Effector memory CD4-positive, alpha-beta T cell (primary cell): Measurements from ENCODE around the gene TBC1D3B.
"Not testable (repeated sequence)": the region's sequence is repeated elsewhere in the genome, so short reads cannot be mapped to it uniquely, and the experiment has no call there.

Experiments used
- DNase-seq, 3 donors: peaks; one replicate each; pipeline ENCODE4 v3.0.0-alpha.2; 2020
- H3K27ac ChIP-seq: 2 replicates; pipeline ENCODE4 v1.7.0; 2013; ENCODE audit warnings: mild to moderate bottlenecking, low read length, moderate library complexity; ENCODE audit not compliant: insufficient read depth, poor library complexity, severe bottlenecking
- H3K27me3 ChIP-seq: replicated peaks from 2 replicates; pipeline ENCODE4 v1.7.0; 2013; ENCODE audit warnings: mild to moderate bottlenecking, low read length; ENCODE audit not compliant: insufficient read depth, control insufficient read depth, poor library complexity, severe bottlenecking
- H3K36me3 ChIP-seq: 2 replicates; pipeline ENCODE4 v1.7.0; 2013; ENCODE audit warnings: mild to moderate bottlenecking, low read length, moderate library complexity; ENCODE audit not compliant: control insufficient read depth, insufficient read depth
- H3K4me1 ChIP-seq: 2 replicates; pipeline ENCODE4 v1.7.0; 2013; ENCODE audit warnings: low read length, mild to moderate bottlenecking; ENCODE audit not compliant: control insufficient read depth, insufficient read depth, poor library complexity, severe bottlenecking
- H3K4me3 ChIP-seq: 2 replicates; pipeline ENCODE4 v1.7.0; 2013; ENCODE audit warnings: low read length, low read depth, mild to moderate bottlenecking; ENCODE audit not compliant: insufficient read depth, poor library complexity, severe bottlenecking
- H3K9me3 ChIP-seq: 2 replicates; pipeline ENCODE4 v1.7.0; 2013; ENCODE audit warnings: mild to moderate bottlenecking, low read length, moderate library complexity; ENCODE audit not compliant: control insufficient read depth

The TBC1D3B gene

GRCh38 chr17:36181446-36182175 is 5.2 kb upstream of the TBC1D3B start:
- peaks cover 16% of the 10 kb centered on the region for H3K27me3 ChIP-seq
- not testable (repeated sequence) for H3K4me3 ChIP-seq, H3K27ac ChIP-seq, H3K36me3 ChIP-seq, H3K4me1 ChIP-seq, DNase-seq, H3K9me3 ChIP-seq

DNA sequence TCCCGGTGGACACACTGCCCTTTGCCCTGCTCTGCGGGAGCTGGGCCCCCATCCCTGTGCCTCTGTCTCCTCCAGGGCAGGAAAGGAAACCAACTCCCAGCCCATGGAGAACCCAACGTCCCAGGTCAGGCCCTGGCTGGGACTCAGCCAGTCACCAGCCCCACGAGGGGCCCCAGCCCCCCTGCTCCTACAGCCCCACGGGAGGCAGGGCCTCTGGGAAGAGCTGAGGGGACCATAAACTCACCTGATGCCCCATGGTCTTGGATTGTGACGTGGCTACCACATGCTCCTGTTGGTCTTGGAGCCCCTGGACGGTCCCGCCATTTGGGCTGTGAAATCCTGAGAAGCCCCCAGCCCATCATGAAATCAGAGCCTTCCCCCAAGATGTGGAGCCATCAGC is 7.6 kb downstream of the TBC1D3B start:
- not testable (repeated sequence) for H3K27ac ChIP-seq, H3K36me3 ChIP-seq, H3K4me1 ChIP-seq, DNase-seq, H3K9me3 ChIP-seq, H3K27me3 ChIP-seq, H3K4me3 ChIP-seq

DNA sequence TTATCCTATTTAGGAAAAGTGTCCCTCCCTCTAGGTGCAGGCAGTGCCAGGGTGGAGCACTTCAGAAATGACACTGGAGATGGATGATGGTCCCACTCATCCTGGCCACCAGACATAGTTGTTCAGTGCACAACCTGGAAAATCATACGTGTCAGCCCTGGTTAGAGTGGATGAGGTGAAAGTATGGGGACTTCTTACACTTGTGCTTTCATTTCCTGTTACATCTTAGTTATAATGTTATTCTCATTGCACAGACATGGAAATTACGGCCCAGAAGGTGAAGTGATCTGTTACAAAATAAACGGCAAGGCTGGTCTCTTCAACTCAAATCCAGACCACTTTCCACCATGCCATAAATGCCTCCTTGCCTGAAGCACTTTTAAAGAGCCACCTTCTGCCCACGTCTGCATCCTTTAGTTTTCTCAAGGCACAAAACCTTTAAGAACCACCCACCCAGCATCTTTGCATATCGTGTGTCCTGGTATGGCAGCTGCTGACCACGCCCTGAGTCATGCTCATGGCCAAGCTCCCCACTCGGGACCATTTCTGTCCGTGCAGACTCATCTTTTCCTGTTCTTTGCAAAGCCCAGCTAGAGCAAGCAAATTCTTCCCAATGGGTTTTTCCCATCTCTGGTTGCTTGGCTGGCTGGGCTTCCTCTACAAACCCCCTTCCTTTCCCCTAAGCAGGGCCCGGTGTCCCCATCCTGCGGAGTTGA is 22.4 kb downstream of the TBC1D3B start:
- Histone ChIP-seq H3K27ac (no peak overlapping the region), H3K9me3 (no peaks in the 10 kb centered on the region), H3K27me3 (no peaks in the 10 kb centered on the region), H3K36me3 (no peaks in the 10 kb centered on the region), H3K4me1 (no peaks in the 10 kb centered on the region), H3K4me3 (no peak overlapping the region)
- DNase-seq = no peak

DNA sequence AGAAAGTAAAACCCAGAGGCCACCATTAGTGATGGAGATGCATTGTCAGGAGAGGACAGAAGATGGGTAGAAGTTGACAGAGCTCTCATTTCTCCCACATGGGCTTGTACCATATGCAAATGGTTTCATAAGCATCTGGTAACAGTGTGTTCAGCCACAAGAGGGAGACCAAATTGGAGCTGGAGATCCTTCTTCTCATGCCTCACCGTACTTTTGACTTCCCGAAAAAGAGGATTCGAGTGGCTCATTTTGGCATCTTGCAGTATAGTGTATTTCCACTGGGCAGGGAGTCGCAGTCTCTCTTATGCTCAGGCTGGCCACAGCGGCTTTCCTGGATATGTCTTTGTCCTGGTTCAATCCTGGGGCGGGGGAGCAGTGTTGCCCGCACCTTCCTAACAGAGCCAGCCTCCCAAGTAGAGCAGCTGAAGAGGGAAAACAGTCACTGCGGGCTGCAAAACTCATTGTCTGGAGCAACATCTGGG is 23.8 kb downstream of the TBC1D3B start:
- no peak overlapping the region for H3K4me3 ChIP-seq
- H3K36me3 ChIP-seq = no peaks in the 10 kb centered on the region
- no peaks in the 10 kb centered on the region for H3K4me1 ChIP-seq
- no peaks in the 10 kb centered on the region for H3K27me3 ChIP-seq
- DNase-seq = no peak
- H3K9me3 ChIP-seq = no peaks in the 10 kb centered on the region
- no peak overlapping the region for H3K27ac ChIP-seq

- Histone ChIP-seq H3K36me3 (no peaks in the 10 kb centered on the region), H3K4me3 (no peak overlapping the region), H3K27ac (no peak overlapping the region), H3K27me3 (no peaks in the 10 kb centered on the region), H3K9me3 (no peaks in the 10 kb centered on the region), H3K4me1 (no peaks in the 10 kb centered on the region)
- DNase-seq = no peak
Measured at GRCh38 chr17:36151891-36152638, 24.4 kb downstream of the TBC1D3B start.

DNA sequence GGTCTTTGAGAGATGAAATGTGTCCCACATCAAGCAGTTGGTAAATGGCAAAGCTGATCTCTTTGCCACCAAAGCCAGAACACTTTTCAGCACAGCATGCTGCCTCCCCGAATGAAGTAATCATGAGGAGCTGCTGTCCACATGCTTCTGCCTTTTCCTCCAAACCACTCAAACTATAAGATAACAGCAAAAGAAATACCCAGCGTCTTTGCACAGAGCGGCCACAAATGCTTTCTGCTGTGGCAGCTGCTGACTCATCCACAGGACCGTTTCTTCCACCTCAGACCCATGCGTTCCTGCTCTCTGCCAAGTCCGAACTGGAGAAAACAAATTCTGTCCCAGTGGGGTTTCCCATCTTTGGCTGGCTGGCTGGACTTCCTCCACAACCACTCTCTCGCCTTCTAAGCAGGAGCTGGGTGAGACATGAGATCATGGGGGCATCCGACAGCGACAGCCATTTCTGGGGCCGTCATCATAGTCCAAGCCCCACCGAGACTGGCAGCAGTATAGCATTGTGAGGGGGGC is 27.1 kb downstream of the TBC1D3B start:
- DNase-seq = no peak
- Histone ChIP-seq H3K36me3 (no peaks in the 10 kb centered on the region), H3K4me1 (no peaks in the 10 kb centered on the region), H3K27ac (no peak overlapping the region), H3K9me3 (no peaks in the 10 kb centered on the region), H3K27me3 (no peaks in the 10 kb centered on the region), H3K4me3 (no peak overlapping the region)

- Histone ChIP-seq H3K4me1 (no peaks in the 10 kb centered on the region), H3K4me3 (no peak overlapping the region)
Measured at GRCh38 chr17:36148559-36149295, 27.7 kb downstream of the TBC1D3B start.

GRCh38 chr17:36147601-36148000 is 28.8 kb downstream of the TBC1D3B start:
- no peaks in the 10 kb centered on the region for H3K4me1 ChIP-seq
- DNase-seq = no peak
- no peaks in the 10 kb centered on the region for H3K36me3 ChIP-seq
- H3K4me3 ChIP-seq = no peak overlapping the region
- H3K9me3 ChIP-seq = no peaks in the 10 kb centered on the region
- H3K27me3 ChIP-seq = no peaks in the 10 kb centered on the region
- H3K27ac ChIP-seq = no peak overlapping the region

More at GRCh38 chr17:36148559-36149295, 27.7 kb downstream of the TBC1D3B start:
- no peaks in the 10 kb centered on the region for H3K36me3 ChIP-seq
- no peaks in the 10 kb centered on the region for H3K27me3 ChIP-seq
- H3K9me3 ChIP-seq = no peaks in the 10 kb centered on the region
- peak; percentile 18 to 47 (median 25) for DNase-seq
- H3K27ac ChIP-seq = no peak overlapping the region

DNA sequence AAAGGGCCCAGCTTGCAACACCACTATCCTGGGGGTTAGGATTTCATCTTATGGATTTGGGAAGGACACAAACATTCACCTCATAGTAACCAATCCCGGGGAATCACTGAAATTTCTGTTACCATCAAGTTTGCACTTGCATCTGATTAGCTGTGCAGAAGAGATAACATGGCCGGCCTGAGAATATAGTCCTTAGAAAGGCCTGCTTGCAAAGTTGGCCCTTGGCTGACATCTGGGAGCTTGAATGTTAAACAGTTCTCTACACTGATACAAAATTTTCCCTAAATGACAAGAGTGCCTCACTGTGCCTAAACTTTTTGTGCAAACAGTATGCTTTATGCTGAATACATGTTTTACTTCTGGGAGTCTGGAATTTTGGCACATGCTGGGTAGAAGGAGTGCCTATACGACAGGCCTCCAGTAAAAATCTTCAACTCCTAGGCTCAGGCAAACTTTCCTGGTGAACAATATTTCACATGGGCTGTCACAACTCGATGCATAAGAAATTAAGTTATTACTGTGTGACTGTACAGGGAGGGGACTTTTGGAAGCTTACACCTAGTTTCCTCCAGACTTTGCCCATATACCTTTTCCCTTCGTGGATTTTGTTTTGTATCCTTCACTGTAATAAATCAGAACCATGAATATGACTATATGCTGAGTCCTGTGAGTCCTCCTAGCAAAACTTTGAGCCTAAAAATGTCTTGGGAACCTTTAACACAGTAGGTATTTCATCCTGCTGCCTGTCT is 31.3 kb downstream of the TBC1D3B start:
- no peak overlapping the region for H3K4me3 ChIP-seq
- no peaks in the 10 kb centered on the region for H3K9me3 ChIP-seq
- no peaks in the 10 kb centered on the region for H3K4me1 ChIP-seq
- DNase-seq = no peak
- no peak overlapping the region for H3K27ac ChIP-seq
- H3K27me3 ChIP-seq = no peaks in the 10 kb centered on the region
- no peaks in the 10 kb centered on the region for H3K36me3 ChIP-seq
